Measurements from ENCODE around the gene PSMC4.
"Not testable (repeated sequence)": the region's sequence is repeated elsewhere in the genome, so short reads cannot be mapped to it uniquely, and the experiment has no call there.

DNA sequence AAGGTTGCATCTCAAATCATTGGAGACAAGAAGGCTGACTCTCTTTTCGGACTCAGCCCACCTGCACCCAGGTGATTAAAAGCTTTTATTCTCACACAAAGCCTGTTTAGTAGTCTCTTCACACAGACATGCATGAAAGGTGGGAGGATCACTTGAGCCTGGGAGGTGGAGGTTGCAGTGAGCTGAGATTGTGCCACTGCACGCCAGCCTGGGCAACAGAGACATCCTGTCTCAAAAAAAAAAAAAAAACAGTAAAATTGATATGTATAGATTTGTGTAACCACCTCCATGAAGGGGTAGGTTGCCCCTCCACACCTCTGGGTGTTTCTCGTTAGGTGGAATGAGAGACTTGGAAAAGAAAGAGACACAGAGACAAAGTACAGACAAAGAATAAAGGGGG, 12.0 kb upstream of the PSMC4 start:
- not testable (repeated sequence) for TF ChIP-seq EZH2phosphoT487 (IDR thresholded peaks at IDR 0.05; ENCODE audit: borderline replicate concordance); CTCF (conservative IDR thresholded peaks at IDR 0.05; ENCODE audit: low read length)
